Esophagus muscularis mucosa (tissue), 3 donors: ENCODE measurements around the gene NAA80.

ENCODE experiments used
- CTCF ChIP-seq, 3 experiments: fragments of 200-600 bp in 2 of 3; fragments of 450-650 bp in 1 of 3; sonication (generic) in 2 of 3; IDR thresholded peaks; one replicate each; pipeline ENCODE4 v1.5.1; 2017 to 2019; ENCODE audit warnings: antibody characterized with exemption in 3 of 3, mild to moderate bottlenecking in 2 of 3, moderate library complexity in 1 of 3
- POLR2AphosphoS5 ChIP-seq, 2 donors: sonication (generic); formaldehyde crosslinking; IDR thresholded peaks; one replicate each; pipeline ENCODE4 v1.6.1; 2017; ENCODE audit warnings: antibody characterized with exemption in 2 of 2

DNA sequence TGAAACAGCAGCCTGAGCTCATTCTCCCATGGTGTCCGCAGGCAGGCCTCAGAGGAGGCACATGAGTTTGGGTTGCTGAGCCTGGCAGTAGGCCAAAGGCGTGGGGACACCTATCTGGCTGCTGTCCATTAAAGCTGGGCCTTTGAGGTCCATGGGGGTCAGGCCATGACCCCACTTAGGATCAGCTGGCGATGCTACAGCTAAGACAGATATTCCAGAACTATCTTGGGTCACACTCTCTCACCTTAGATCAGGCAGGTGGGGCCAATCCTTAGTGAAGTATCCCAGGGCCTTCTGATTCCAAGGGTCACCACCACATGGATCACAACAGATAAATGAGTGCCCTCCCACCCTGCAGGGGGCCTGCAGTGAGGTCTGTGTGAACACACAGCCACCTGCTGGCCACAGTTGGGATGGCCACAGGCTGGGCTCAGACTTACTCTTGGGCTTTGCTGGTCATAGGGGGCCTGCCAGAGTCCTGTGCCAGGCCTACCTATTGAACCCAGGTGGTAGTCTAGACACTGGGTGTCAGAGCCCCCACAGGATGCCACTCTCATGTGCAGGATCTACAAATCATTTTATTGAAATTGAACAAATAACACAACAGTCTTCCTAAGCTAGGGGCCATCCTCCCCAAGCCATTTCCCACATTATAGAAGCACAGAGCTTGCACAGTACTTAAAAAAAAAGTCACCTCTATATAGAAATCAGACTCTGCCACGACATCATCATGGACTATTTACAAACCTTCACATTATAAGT lies 25.3 kb upstream of the NAA80 start:
- TF ChIP-seq POLR2AphosphoS5 (IDR thresholded peaks at IDR 0.05) (peak in 1 of 2 donors; percentile 34), CTCF (IDR thresholded peaks at IDR 0.05) (peak; percentile 77 to 87 (median 79))
